Measurements from ENCODE around the gene KRTAP4-5. TPM values are rescaled to one million over a fixed set of nuclear protein-coding genes. Genes with fewer than 3 reads are reported as not detected.
A peak's percentile ranks its signal among the peaks of the same experiment; 100 is the strongest.
"Not testable (repeated sequence)": the region's sequence is repeated elsewhere in the genome, so short reads cannot be mapped to it uniquely, and the experiment has no call there.

The KRTAP4-5 gene
- total and polyA plus RNA-seq, 5 donors from 2014 or later, result not detected

DNA sequence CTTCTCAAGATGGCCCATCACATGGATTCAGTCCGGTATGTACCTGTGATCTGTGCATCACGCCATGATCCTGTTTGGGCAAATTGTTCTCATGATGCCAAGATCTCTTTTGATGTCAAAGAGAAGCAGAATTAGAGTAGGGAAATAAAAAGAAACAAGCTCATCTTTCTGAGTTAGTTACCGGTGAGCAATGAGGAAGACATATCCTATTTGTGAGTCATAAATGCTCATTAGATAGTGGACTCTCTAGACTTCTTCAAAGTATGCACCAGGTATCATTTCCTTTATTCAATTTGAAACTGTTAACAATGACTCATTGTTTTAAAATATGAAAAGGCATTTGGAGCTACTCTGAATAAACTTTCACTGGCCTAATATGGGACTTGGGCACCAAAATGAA, 17.6 kb downstream of the KRTAP4-5 start:
- H3K4me1 ChIP-seq (ENCODE audit: control insufficient read depth, insufficient read depth, low read length, poor library complexity, severe bottlenecking), result peaks cover 3% of the 10 kb centered on the region
- Mint-ChIP-seq H3K27ac (peak overlapping the region in 1 of 3 donors; percentile 32), H3K27me3 (peaks cover 25% of the 10 kb centered on the region), H3K36me3 (no peaks in the 10 kb centered on the region), H3K4me3 (no peak overlapping the region), H3K4me1 (peaks cover 0 to 42% (median 6%) of the 10 kb centered on the region in 4 donors), H3K9me3 (peaks cover 0 to 5% (median 0%) of the 10 kb centered on the region in 7 donors)
- DNase-seq (no peak), ATAC-seq (ENCODE audit: low read depth in 2 of 2) (no peak)
- H3K36me3 ChIP-seq (ENCODE audit: control insufficient read depth, insufficient read depth, low read length), result no peaks in the 10 kb centered on the region
- H3K27ac ChIP-seq (ENCODE audit: insufficient read depth, low read length, poor library complexity, severe bottlenecking), result no peak overlapping the region
- peaks cover 2% of the 10 kb centered on the region for H3K27me3 ChIP-seq (ENCODE audit: control insufficient read depth, insufficient read depth, low read length)
- no peaks in the 10 kb centered on the region for H3K9me3 ChIP-seq (ENCODE audit: control insufficient read depth in 2 of 2, low read length in 2 of 2)
- no peak overlapping the region for H3K4me3 ChIP-seq (ENCODE audit: low read depth, low read length)

DNA sequence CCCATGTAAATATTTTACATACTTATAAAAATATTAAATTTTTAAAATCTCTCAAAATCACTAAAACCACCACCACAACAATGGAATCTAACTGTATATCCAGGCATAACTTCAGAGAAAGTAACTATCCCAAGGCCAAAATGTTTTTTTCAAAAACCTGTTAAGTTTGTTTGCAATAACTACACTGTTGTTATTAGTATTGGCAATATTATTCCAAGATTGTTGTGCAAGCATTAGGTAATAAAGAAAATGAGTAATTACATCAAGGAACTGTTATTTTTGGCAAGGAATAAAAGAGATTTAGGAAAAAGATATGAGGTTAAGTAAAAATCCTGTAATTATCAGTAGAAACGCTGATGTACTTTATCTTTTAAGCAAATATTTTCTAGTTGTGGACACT, 22.3 kb downstream of the KRTAP4-5 start:
- DNase-seq (no peak), ATAC-seq (ENCODE audit: low read depth in 2 of 2) (no peak)
- H3K36me3 ChIP-seq (ENCODE audit: control insufficient read depth, insufficient read depth, low read length), result no peaks in the 10 kb centered on the region
- H3K27me3 ChIP-seq (ENCODE audit: control insufficient read depth, insufficient read depth, low read length), result peaks cover 2% of the 10 kb centered on the region
- H3K4me1 ChIP-seq (ENCODE audit: control insufficient read depth, insufficient read depth, low read length, poor library complexity, severe bottlenecking), result no peaks in the 10 kb centered on the region
- Mint-ChIP-seq H3K4me3 (no peak overlapping the region), H3K9me3 (no peaks in the 10 kb centered on the region), H3K27ac (no peak overlapping the region), H3K4me1 (peaks cover 0 to 55% (median 10%) of the 10 kb centered on the region in 4 donors), H3K36me3 (no peaks in the 10 kb centered on the region), H3K27me3 (peaks cover 40% of the 10 kb centered on the region)
- H3K9me3 ChIP-seq (ENCODE audit: control insufficient read depth in 2 of 2, low read length in 2 of 2), result peaks cover 0 to 1% of the 10 kb centered on the region in 2 experiments
- no peak overlapping the region for H3K4me3 ChIP-seq (ENCODE audit: low read depth, low read length)
- H3K27ac ChIP-seq (ENCODE audit: insufficient read depth, low read length, poor library complexity, severe bottlenecking), result no peak overlapping the region

GRCh38 chr17:41126412-41126811, 23.2 kb downstream of the KRTAP4-5 start:
- Mint-ChIP-seq H3K27ac (peak overlapping the region in 2 of 3 donors; percentile 17 to 23), H3K4me1 (peaks cover 0 to 46% (median 8%) of the 10 kb centered on the region in 4 donors), H3K36me3 (no peaks in the 10 kb centered on the region), H3K9me3 (no peaks in the 10 kb centered on the region), H3K4me3 (no peak overlapping the region), H3K27me3 (peaks cover 33% of the 10 kb centered on the region)
- Histone ChIP-seq H3K4me3 (ENCODE audit: low read depth, low read length) (no peak overlapping the region), H3K9me3 (ENCODE audit: control insufficient read depth in 2 of 2, low read length in 2 of 2) (peaks cover 0 to 1% of the 10 kb centered on the region in 2 experiments), H3K4me1 (ENCODE audit: control insufficient read depth, insufficient read depth, low read length, poor library complexity, severe bottlenecking) (no peaks in the 10 kb centered on the region), H3K27me3 (ENCODE audit: control insufficient read depth, insufficient read depth, low read length) (peaks cover 6% of the 10 kb centered on the region), H3K36me3 (ENCODE audit: control insufficient read depth, insufficient read depth, low read length) (no peaks in the 10 kb centered on the region), H3K27ac (ENCODE audit: insufficient read depth, low read length, poor library complexity, severe bottlenecking) (no peak overlapping the region)
- ATAC-seq (ENCODE audit: low read depth in 2 of 2) (no peak), DNase-seq (no peak)

GRCh38 chr17:41125064-41125463, 24.6 kb downstream of the KRTAP4-5 start:
- Histone ChIP-seq H3K9me3 (ENCODE audit: control insufficient read depth in 2 of 2, low read length in 2 of 2) (peaks cover 0 to 1% of the 10 kb centered on the region in 2 experiments), H3K4me3 (ENCODE audit: low read depth, low read length) (no peak overlapping the region), H3K27me3 (ENCODE audit: control insufficient read depth, insufficient read depth, low read length) (peaks cover 5% of the 10 kb centered on the region), H3K36me3 (ENCODE audit: control insufficient read depth, insufficient read depth, low read length) (no peaks in the 10 kb centered on the region), H3K4me1 (ENCODE audit: control insufficient read depth, insufficient read depth, low read length, poor library complexity, severe bottlenecking) (peaks cover 6% of the 10 kb centered on the region), H3K27ac (ENCODE audit: insufficient read depth, low read length, poor library complexity, severe bottlenecking) (no peak overlapping the region)
- Mint-ChIP-seq H3K27me3 (peaks cover 36% of the 10 kb centered on the region), H3K27ac (no peak overlapping the region), H3K9me3 (peaks cover 0 to 4% (median 0%) of the 10 kb centered on the region in 7 donors), H3K36me3 (no peaks in the 10 kb centered on the region), H3K4me1 (peaks cover 5 to 45% (median 13%) of the 10 kb centered on the region in 4 donors), H3K4me3 (no peak overlapping the region)
- DNase-seq (no peak), ATAC-seq (ENCODE audit: low read depth in 2 of 2) (no peak)

DNA sequence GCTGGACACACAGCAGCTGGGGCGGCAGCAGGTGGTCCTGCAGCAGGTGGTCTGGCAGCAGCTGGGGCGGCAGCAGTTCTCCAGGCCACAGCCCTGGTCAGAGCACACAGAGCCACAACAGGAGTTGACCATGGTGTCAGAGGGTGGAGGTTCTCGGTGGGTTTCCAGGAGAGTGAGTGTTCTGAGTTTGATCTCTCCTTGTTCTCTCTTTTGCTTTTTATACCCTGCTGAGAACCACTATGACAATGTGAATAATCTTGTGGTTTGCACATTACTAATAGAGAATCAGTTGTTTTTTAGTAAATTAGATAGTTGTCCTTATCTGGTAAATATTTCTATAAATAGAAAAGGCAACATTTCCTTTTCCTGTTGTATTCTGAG, 25.6 kb downstream of the KRTAP4-5 start, which contains the start of gene KRTAP4-12:
Gene KRTAP4-12, minus strand, starts transcription at position 192 of the 381 bp plus-strand sequence. Its CDS starts 60 bp downstream, at position 132.
- H3K4me1 ChIP-seq (ENCODE audit: control insufficient read depth, insufficient read depth, low read length, poor library complexity, severe bottlenecking); H3K27ac ChIP-seq (ENCODE audit: insufficient read depth, low read length, poor library complexity, severe bottlenecking); ATAC-seq (ENCODE audit: low read depth in 2 of 2); H3K9me3 ChIP-seq (ENCODE audit: control insufficient read depth in 2 of 2, low read length in 2 of 2); DNase-seq; H3K36me3 ChIP-seq (ENCODE audit: control insufficient read depth, insufficient read depth, low read length); H3K4me3 ChIP-seq (ENCODE audit: low read depth, low read length); H3K36me3 Mint-ChIP-seq; H3K9me3 Mint-ChIP-seq; H3K27me3 ChIP-seq (ENCODE audit: control insufficient read depth, insufficient read depth, low read length): not testable (repeated sequence)
- Mint-ChIP-seq H3K4me3 (peak within 1 kb of the TSS in 2 of 4 donors; percentile 13 to 62), H3K27me3 (peaks cover 38% of the 10 kb centered on the region), H3K4me1 (peaks cover 7 to 43% (median 16%) of the 10 kb centered on the region in 4 donors), H3K27ac (peak within 1 kb of the TSS in 2 of 3 donors; percentile 20 to 29)

DNA sequence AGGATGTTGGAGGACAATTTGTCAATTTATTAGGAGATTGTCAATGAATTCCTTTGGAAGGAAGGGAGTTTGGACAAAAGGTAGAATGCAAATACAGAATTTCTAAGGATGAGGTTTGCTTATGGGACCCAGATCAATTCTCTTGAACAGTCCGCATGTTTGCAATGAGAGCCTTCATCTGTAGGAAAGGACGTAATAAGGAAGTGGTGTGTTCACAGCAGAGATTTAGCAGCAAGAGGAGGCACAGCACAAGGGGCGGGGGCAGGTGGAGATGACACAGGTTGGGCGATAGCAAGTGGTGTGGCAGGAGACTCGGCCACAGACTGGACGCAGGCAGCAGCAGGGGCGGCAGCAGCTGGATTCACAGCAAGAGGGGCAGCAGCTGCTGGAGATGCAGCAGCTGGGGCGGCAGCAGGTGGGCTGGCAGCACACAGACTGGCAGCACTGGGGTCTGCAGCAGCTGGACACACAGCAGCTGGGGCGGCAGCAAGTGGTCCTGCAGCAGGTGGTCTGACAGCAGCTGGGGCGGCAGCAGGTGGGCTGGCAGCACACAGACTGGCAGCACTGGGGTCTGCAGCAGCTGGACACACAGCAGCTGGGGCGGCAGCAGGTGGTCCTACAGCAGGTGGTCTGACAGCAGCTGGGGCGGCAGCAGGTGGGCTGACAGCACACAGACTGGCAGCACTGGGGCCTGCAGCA, 26.2 kb downstream of the KRTAP4-5 start:
- H3K4me1 ChIP-seq (ENCODE audit: control insufficient read depth, insufficient read depth, low read length, poor library complexity, severe bottlenecking), result not testable (repeated sequence)

GRCh38 chr17:41121742-41122141, 27.9 kb downstream of the KRTAP4-5 start:
- Mint-ChIP-seq H3K4me1 (peaks cover 7 to 46% (median 16%) of the 10 kb centered on the region in 4 donors), H3K36me3 (no peaks in the 10 kb centered on the region), H3K9me3 (peaks cover 0 to 4% (median 0%) of the 10 kb centered on the region in 7 donors), H3K27ac (no peak overlapping the region), H3K4me3 (no peak overlapping the region), H3K27me3 (peaks cover 50% of the 10 kb centered on the region)
- no peak for DNase-seq
- Histone ChIP-seq H3K27ac (ENCODE audit: insufficient read depth, low read length, poor library complexity, severe bottlenecking) (no peak overlapping the region), H3K27me3 (ENCODE audit: control insufficient read depth, insufficient read depth, low read length) (peaks cover 5% of the 10 kb centered on the region), H3K4me1 (ENCODE audit: control insufficient read depth, insufficient read depth, low read length, poor library complexity, severe bottlenecking) (peaks cover 9% of the 10 kb centered on the region), H3K9me3 (ENCODE audit: control insufficient read depth in 2 of 2, low read length in 2 of 2) (peaks cover 0 to 1% of the 10 kb centered on the region in 2 experiments), H3K36me3 (ENCODE audit: control insufficient read depth, insufficient read depth, low read length) (no peaks in the 10 kb centered on the region), H3K4me3 (ENCODE audit: low read depth, low read length) (no peak overlapping the region)
- no peak for ATAC-seq (ENCODE audit: low read depth in 2 of 2)

More for the DNA sequence above, 26.2 kb downstream of the KRTAP4-5 start:
- H3K4me3 ChIP-seq (ENCODE audit: low read depth, low read length); DNase-seq; H3K9me3 Mint-ChIP-seq; H3K36me3 Mint-ChIP-seq; ATAC-seq (ENCODE audit: low read depth in 2 of 2); H3K27me3 ChIP-seq (ENCODE audit: control insufficient read depth, insufficient read depth, low read length); H3K27ac ChIP-seq (ENCODE audit: insufficient read depth, low read length, poor library complexity, severe bottlenecking); H3K9me3 ChIP-seq (ENCODE audit: control insufficient read depth in 2 of 2, low read length in 2 of 2); H3K36me3 ChIP-seq (ENCODE audit: control insufficient read depth, insufficient read depth, low read length): not testable (repeated sequence)
- peak overlapping the region in 2 of 3 donors; percentile 6 to 20 for H3K27ac Mint-ChIP-seq
- H3K4me3 Mint-ChIP-seq, result peak overlapping the region in 2 of 4 donors; percentile 13 to 62
- H3K4me1 Mint-ChIP-seq, result peaks cover 7 to 43% (median 16%) of the 10 kb centered on the region in 4 donors
- peaks cover 38% of the 10 kb centered on the region for H3K27me3 Mint-ChIP-seq

Data from CD4-positive, CD25-positive, alpha-beta regulatory T cell (primary cell).